Measurements from ENCODE around the gene SNX33. TPM values are rescaled to one million over a fixed set of nuclear protein-coding genes. Genes with fewer than 3 reads are reported as not detected.

The SNX33 gene
- total RNA-seq, 4 donors from 2014 or later: 4.9 to 6.7 (median 5.5) TPM

- TF ChIP-seq CTCF (IDR thresholded peaks at IDR 0.05 in 4 of 5, conservative IDR thresholded peaks at IDR 0.05 in 1 of 5) (peak in 1 of 5 experiments; percentile 15), POLR2A (IDR thresholded peaks at IDR 0.05) (no peak)
- H3K4me3 ChIP-seq: peak overlapping the region; percentile 75 to 97 (median 82)
- ATAC-seq (peak; percentile 11 to 37), DNase-seq (peak in 1 of 2 donors; percentile 23)
- no peaks in the 10 kb centered on the region for H3K36me3 ChIP-seq
- H3K4me1 ChIP-seq: peaks cover 26 to 28% of the 10 kb centered on the region in 2 donors
- no peaks in the 10 kb centered on the region for H3K9me3 ChIP-seq
- intact Hi-C loops (cut with DNase I; ENCODE audit: low total_unique reads): loop anchor here (1.0 kb wide), 3 partner anchors 15 to 272 kb away; partner anchors contain the start of genes MAN2C1 and SNUPN
- H3K27ac ChIP-seq: peak overlapping the region; percentile 87 to 95 (median 92)
- in situ Hi-C loops (cut with MboI; ENCODE audit: low sequenced_read_pairs in 4 of 4): loop anchor here in 2 of 4 donors (25.0 kb wide), 1 partner anchor 278 kb away; the partner anchor contains the start of gene MAN2C1 (in 2 of the 2)
- no peaks in the 10 kb centered on the region for H3K27me3 ChIP-seq
These were observed 7.1 kb upstream of the SNX33 start for GRCh38 chr15:75640483-75641178.

- intact Hi-C loops (cut with DNase I; ENCODE audit: low total_unique reads): no loop called here
- Histone ChIP-seq H3K36me3 (no peaks in the 10 kb centered on the region), H3K4me1 (peaks cover 26 to 28% of the 10 kb centered on the region in 2 donors), H3K27me3 (no peaks in the 10 kb centered on the region), H3K4me3 (peak overlapping the region in 1 of 4 donors; percentile 75), H3K9me3 (no peaks in the 10 kb centered on the region), H3K27ac (peak overlapping the region; percentile 87 to 95 (median 92))
- in situ Hi-C loops (cut with MboI; ENCODE audit: low sequenced_read_pairs in 4 of 4): loop anchor here in 2 of 4 donors (25.0 kb wide), 1 partner anchor 279 kb away; the partner anchor contains the start of gene MAN2C1 (in 2 of the 2)
- no peak for DNase-seq
- ATAC-seq: no peak
- no peak for TF ChIP-seq CTCF (IDR thresholded peaks at IDR 0.05 in 4 of 5, conservative IDR thresholded peaks at IDR 0.05 in 1 of 5)
- no peak for TF ChIP-seq POLR2A (IDR thresholded peaks at IDR 0.05)
These were observed 6.6 kb upstream of the SNX33 start for GRCh38 chr15:75641179-75641503.

- no peaks in the 10 kb centered on the region for H3K9me3 ChIP-seq
- no peak for TF ChIP-seq POLR2A (IDR thresholded peaks at IDR 0.05)
- TF ChIP-seq CTCF (IDR thresholded peaks at IDR 0.05 in 4 of 5, conservative IDR thresholded peaks at IDR 0.05 in 1 of 5): no peak
- ATAC-seq (no peak), DNase-seq (no peak)
- H3K4me1 ChIP-seq: peaks cover 28 to 30% of the 10 kb centered on the region in 2 donors
- no peaks in the 10 kb centered on the region for H3K27me3 ChIP-seq
- in situ Hi-C loops (cut with MboI; ENCODE audit: low sequenced_read_pairs in 4 of 4): loop anchor here in 2 of 4 donors (25.0 kb wide), 1 partner anchor 279 kb away; the partner anchor contains the start of gene MAN2C1 (in 2 of the 2)
- H3K36me3 ChIP-seq: no peaks in the 10 kb centered on the region
- no peak overlapping the region for H3K27ac ChIP-seq
- intact Hi-C loops (cut with DNase I; ENCODE audit: low total_unique reads): no loop called here
- no peak overlapping the region for H3K4me3 ChIP-seq
These were observed 6.1 kb upstream of the SNX33 start for GRCh38 chr15:75641603-75642002.

GRCh38 chr15:75644376-75644775 lies 3.3 kb upstream of the SNX33 start:
- no peaks in the 10 kb centered on the region for H3K9me3 ChIP-seq
- H3K4me1 ChIP-seq: peaks cover 8 to 12% of the 10 kb centered on the region in 2 donors
- no peak for DNase-seq
- H3K27ac ChIP-seq: no peak overlapping the region
- no peak for ATAC-seq
- H3K27me3 ChIP-seq: no peaks in the 10 kb centered on the region
- in situ Hi-C loops (cut with MboI; ENCODE audit: low sequenced_read_pairs in 4 of 4) (loop anchor here in 2 of 4 donors (25.0 kb wide), 1 partner anchor 282 kb away; the partner anchor contains the start of gene MAN2C1 (in 2 of the 2)), intact Hi-C loops (cut with DNase I; ENCODE audit: low total_unique reads) (no loop called here)
- TF ChIP-seq POLR2A (IDR thresholded peaks at IDR 0.05) (no peak), CTCF (IDR thresholded peaks at IDR 0.05 in 4 of 5, conservative IDR thresholded peaks at IDR 0.05 in 1 of 5) (no peak)
- H3K4me3 ChIP-seq: no peak overlapping the region
- no peaks in the 10 kb centered on the region for H3K36me3 ChIP-seq
